ENCODE data around the gene GNG7. TPM values are rescaled to one million over a fixed set of nuclear protein-coding genes. Genes with fewer than 3 reads are reported as not detected.

Gene GNG7
- total and polyA plus RNA-seq, 10 of the 15 experiments (the other 5 are each of a cell fraction or from before 2014, with no cell fraction given) = 1.9 to 13.6 (median 6.5) TPM

GRCh38 chr19:2469102-2469914 lies 233.2 kb downstream of the GNG7 start (continued):
- TF ChIP-seq ZNF687 (IDR thresholded peaks at IDR 0.05) (peak; percentile 36; the same call in 1 of the 2 replicates), IRF4 (IDR thresholded peaks at IDR 0.05; ENCODE audit: low read depth, low read length) (no peak), GATAD2B (conservative IDR thresholded peaks at IDR 0.05; ENCODE audit: low read depth) (no peak), RBBP5 (conservative IDR thresholded peaks at IDR 0.05) (no peak), SMAD1 (IDR thresholded peaks at IDR 0.05; ENCODE audit: low read depth, partially characterized antibody) (no peak), POU2F2 (IDR thresholded peaks at IDR 0.05; ENCODE audit: borderline replicate concordance, low read depth, low read length) (no peak), SIX5 (IDR thresholded peaks at IDR 0.05; ENCODE audit: low read depth, low read length, severe bottlenecking) (no peak), CUX1 (IDR thresholded peaks at IDR 0.05; ENCODE audit: insufficient replicate concordance, low read depth, low read length) (no peak), DPF2 (IDR thresholded peaks at IDR 0.05) (no peak), MAX (IDR thresholded peaks at IDR 0.05; ENCODE audit: low read depth, low read length) (no peak), BACH1 (IDR thresholded peaks at IDR 0.05; ENCODE audit: borderline replicate concordance) (peak; percentile 57; the same call in 1 of the 2 replicates), CHD2 (IDR thresholded peaks at IDR 0.05; ENCODE audit: borderline replicate concordance, low read depth, low read length) (no peak), ZNF622 (IDR thresholded peaks at IDR 0.05) (no peak), ZZZ3 (IDR thresholded peaks at IDR 0.05; ENCODE audit: control insufficient read depth, insufficient read length, low read depth) (no peak), FOS (IDR thresholded peaks at IDR 0.05; ENCODE audit: borderline replicate concordance, extremely low read depth, insufficient read length) (no peak), ELK1 (IDR thresholded peaks at IDR 0.05; ENCODE audit: low read depth, low read length) (no peak), HDGF (IDR thresholded peaks at IDR 0.05) (no peak; the same call in 1 of the 2 replicates), EGR1 (IDR thresholded peaks at IDR 0.05; ENCODE audit: borderline replicate concordance in 1 of 2, low read depth in 2 of 2, low read length in 2 of 2) (no peak), GABPA (IDR thresholded peaks at IDR 0.05; ENCODE audit: low read depth) (no peak)

All from GM12878 (cell line).